Liver (tissue), 3 donors: ENCODE results near the gene TUBB4B.

ENCODE experiments used
- ATF3 ChIP-seq: IDR thresholded peaks from 2 replicates; pipeline ENCODE4 v1.6.1; 2016; ENCODE audit warnings: antibody characterized with exemption
- CTCF ChIP-seq: fragments of 150-350 bp; IDR thresholded peaks from 2 replicates; pipeline ENCODE4 v1.5.1; 2017; ENCODE audit warnings: improper control_type of control experiment, low read depth, low read length; ENCODE audit not compliant: missing input control
- GABPA ChIP-seq, 2 donors: IDR thresholded peaks in 1 of 2; conservative IDR thresholded peaks in 1 of 2; 2 replicates each; pipeline ENCODE4 v1.6.1; 2016; ENCODE audit warnings: antibody characterized with exemption in 2 of 2, mild to moderate bottlenecking in 1 of 2, moderate library complexity in 1 of 2
- HNF4G ChIP-seq: IDR thresholded peaks from 2 replicates; pipeline ENCODE4 v1.6.1; 2016; ENCODE audit warnings: antibody characterized with exemption
- MAX ChIP-seq: IDR thresholded peaks from 2 replicates; pipeline ENCODE4 v1.6.1; 2016; ENCODE audit warnings: antibody characterized with exemption
- RAD21 ChIP-seq, 2 donors: IDR thresholded peaks; 2 replicates each; pipeline ENCODE4 v1.6.1; 2016; ENCODE audit warnings: antibody characterized with exemption in 2 of 2, mild to moderate bottlenecking in 2 of 2
- REST ChIP-seq: IDR thresholded peaks from 2 replicates; pipeline ENCODE4 v1.6.1; 2016; ENCODE audit warnings: antibody characterized with exemption, mild to moderate bottlenecking
- RXRA ChIP-seq, 2 donors: IDR thresholded peaks; 2 replicates each; pipeline ENCODE4 v1.6.1; 2017 to 2018; ENCODE audit warnings: antibody characterized with exemption in 2 of 2, mild to moderate bottlenecking in 1 of 2
- SP1 ChIP-seq: IDR thresholded peaks from 2 replicates; pipeline ENCODE4 v1.6.1; 2018; ENCODE audit warnings: antibody characterized with exemption, mild to moderate bottlenecking
- TAF1 ChIP-seq: conservative IDR thresholded peaks from 2 replicates; pipeline ENCODE4 v1.6.1; 2016; ENCODE audit warnings: antibody characterized with exemption, mild to moderate bottlenecking
- ZBTB33 ChIP-seq: IDR thresholded peaks from 2 replicates; pipeline ENCODE4 v1.6.1; 2016; ENCODE audit warnings: antibody characterized with exemption
- donor health status: healthy.
- donor health status: healthy.

- TF ChIP-seq TAF1 (no peak), CTCF (no peak), REST (no peak), MAX (no peak), RXRA (IDR thresholded peaks at IDR 0.05) (no peak), HNF4G (no peak), GABPA (IDR thresholded peaks at IDR 0.05 in 1 of 2, conservative IDR thresholded peaks at IDR 0.05 in 1 of 2) (no peak), ATF3 (no peak), SP1 (no peak), RAD21 (IDR thresholded peaks at IDR 0.05) (no peak), ZBTB33 (no peak)
Observed at GRCh38 chr9:137222190-137223077, 18.7 kb upstream of the TUBB4B start, which contains the start of gene RNF208.
